GM18868 (cell line): ENCODE measurements around the gene FAM219A.
"Not testable (repeated sequence)": the region's sequence is repeated elsewhere in the genome, so short reads cannot be mapped to it uniquely, and the experiment has no call there.

ENCODE experiments used
- ATAC-seq: cut with Tn5 transposase; IDR thresholded peaks from one replicate; pipeline ENCODE4 v1.9.1; 2021; ENCODE audit warnings: mild to moderate bottlenecking, moderate library complexity; ENCODE audit not compliant: unreplicated experiment

Gene FAM219A

DNA sequence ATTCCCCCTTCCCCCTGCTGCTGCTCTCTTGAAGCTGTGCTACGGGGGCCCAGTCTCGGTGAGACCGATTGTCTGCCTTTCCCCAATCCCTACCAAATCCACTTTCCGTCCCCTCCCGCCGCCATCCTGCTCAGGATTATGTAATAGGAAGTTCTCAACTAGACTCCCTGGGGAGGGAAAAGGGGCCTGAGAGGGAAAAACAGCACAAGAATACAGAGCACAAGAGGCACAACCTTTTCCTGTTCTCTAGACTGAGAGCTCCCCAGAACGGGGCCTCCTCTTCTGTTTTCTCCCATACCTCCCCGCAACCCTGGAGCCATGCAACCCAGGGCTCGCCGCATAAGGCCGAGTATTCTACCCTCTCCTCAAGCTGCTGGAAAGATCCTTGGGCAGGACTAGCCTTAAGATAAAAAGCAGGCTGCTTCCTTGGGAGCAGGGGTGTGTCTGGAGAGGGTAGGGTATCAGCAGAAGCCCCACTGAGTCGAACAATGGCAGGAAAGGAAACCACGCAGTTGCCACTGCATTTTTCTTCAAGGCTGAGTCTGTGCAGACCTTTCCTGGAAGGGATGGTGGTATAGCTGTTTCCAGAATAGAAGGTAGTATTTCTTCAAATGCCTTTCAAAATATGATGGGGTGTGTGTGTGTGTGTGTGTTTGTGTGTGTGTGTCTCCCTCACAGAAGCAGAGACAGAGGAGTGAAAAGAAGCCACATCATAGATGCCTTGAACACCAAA lies 94.6 kb downstream of the FAM219A start:
- ATAC-seq: no peak

DNA sequence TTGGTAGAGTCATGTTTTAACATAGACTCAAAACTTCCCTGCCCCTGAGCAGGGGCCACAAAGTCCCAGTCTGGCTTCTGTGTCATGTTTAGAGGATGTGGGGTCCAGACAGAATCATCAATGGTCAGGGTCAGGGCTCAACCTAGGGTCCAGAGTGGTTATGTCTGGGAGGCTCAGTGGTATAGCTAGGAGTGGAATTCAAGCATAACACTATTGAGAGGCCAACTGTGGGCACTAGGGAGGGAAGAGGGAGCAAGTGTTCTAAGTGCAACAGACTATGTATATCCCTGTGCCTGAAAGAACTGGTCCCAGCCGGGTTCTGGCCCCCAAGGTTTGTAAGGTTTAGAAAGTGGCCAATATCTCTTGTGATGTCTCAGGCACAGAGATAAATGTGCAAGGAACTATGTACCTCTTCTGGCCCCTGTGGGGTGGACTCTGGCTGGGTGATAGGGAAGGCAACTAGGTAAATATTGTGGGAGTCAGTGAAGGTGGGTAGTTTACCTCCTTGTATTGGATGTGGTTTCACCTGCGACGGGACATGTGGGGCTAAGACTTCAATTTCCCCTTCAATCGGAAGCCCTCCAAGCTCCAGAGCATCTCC lies 95.7 kb downstream of the FAM219A start:
- ATAC-seq: no peak

- not testable (repeated sequence) for ATAC-seq
These were observed 105.4 kb downstream of the FAM219A start for GRCh38 chr9:34352957-34353356.

GRCh38 chr9:34352122-34352652 lies 106.2 kb downstream of the FAM219A start:
- not testable (repeated sequence) for ATAC-seq

DNA sequence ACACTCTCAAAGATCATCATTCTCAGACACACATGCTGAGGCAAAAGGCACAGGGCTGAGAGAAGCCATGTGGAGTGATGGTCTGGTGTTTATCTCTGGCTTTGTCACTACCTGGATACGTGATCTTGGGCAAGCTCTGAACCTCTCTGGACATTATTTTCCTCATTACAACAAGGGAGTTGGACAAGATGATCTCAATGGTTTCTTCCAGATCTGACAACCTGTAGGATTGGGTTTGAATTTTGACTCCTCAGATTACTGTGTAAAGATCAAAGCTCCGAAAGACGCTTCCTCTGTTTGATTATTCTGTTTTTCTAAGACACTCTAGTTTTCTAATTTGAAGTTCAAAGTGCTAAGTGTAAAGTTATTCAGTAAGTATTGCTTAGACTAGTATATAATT lies 109.0 kb downstream of the FAM219A start:
- ATAC-seq: no peak
